Testis (tissue), 2 donors: ENCODE results near the gene NECTIN1.

Experiments used
- POLR2A ChIP-seq: fragments of 450-650 bp; IDR thresholded peaks from one replicate; pipeline ENCODE4 v1.6.1; 2017; ENCODE audit warnings: antibody characterized with exemption, mild to moderate bottlenecking, moderate library complexity
- TF ChIP-seq, protein P1 (sequence below), 3 experiments: fragments of 450-650 bp in 2 of 3; fragments of 200-600 bp in 1 of 3; sonication (generic) in 1 of 3; IDR thresholded peaks; one replicate each; pipeline ENCODE4 v1.5.1; 2016 to 2019; ENCODE audit warnings: antibody characterized with exemption in 3 of 3, mild to moderate bottlenecking in 2 of 3, moderate library complexity in 1 of 3

- TF ChIP-seq, protein P1, sequence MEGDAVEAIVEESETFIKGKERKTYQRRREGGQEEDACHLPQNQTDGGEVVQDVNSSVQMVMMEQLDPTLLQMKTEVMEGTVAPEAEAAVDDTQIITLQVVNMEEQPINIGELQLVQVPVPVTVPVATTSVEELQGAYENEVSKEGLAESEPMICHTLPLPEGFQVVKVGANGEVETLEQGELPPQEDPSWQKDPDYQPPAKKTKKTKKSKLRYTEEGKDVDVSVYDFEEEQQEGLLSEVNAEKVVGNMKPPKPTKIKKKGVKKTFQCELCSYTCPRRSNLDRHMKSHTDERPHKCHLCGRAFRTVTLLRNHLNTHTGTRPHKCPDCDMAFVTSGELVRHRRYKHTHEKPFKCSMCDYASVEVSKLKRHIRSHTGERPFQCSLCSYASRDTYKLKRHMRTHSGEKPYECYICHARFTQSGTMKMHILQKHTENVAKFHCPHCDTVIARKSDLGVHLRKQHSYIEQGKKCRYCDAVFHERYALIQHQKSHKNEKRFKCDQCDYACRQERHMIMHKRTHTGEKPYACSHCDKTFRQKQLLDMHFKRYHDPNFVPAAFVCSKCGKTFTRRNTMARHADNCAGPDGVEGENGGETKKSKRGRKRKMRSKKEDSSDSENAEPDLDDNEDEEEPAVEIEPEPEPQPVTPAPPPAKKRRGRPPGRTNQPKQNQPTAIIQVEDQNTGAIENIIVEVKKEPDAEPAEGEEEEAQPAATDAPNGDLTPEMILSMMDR (IDR thresholded peaks at IDR 0.05): no peak
- no peak for TF ChIP-seq POLR2A
Measured at GRCh38 chr11:119663279-119663678, 65.7 kb downstream of the NECTIN1 start.
